Brain microvascular endothelial cell (primary cell): ENCODE data around the gene FOXA2.

Experiments used
- DNase-seq: peaks from one replicate; pipeline ENCODE4 v3.0.0-alpha.2; 2020
- H3K27ac ChIP-seq: fragments of 250-450 bp; sonication (Bioruptor Pico); 2 replicates; pipeline ENCODE4 v1.5.1; 2020; ENCODE audit warnings: mild to moderate bottlenecking, moderate library complexity
- H3K27me3 ChIP-seq: fragments of 250-450 bp; sonication (Bioruptor Pico); replicated peaks from 2 replicates; pipeline ENCODE4 v1.5.1; 2020; ENCODE audit warnings: mild to moderate bottlenecking
- H3K36me3 ChIP-seq: fragments of 250-450 bp; sonication (Bioruptor Pico); replicated peaks from 2 replicates; pipeline ENCODE4 v1.5.1; 2020; ENCODE audit warnings: mild to moderate bottlenecking
- H3K4me3 ChIP-seq: 2 replicates; pipeline ENCODE4 v1.5.1; 2011; ENCODE audit warnings: low read depth, mild to moderate bottlenecking, control low read depth, low read length, moderate library complexity
- CTCF ChIP-seq: IDR thresholded peaks from 2 replicates; pipeline ENCODE4 v1.5.1; 2011; ENCODE audit warnings: low read depth, mild to moderate bottlenecking, moderate library complexity, low read length, control low read depth, inconsistent platforms; ENCODE audit errors: missing control alignments
- in situ Hi-C: cut with HindIII; loops from 2 replicates; pipeline ENCODE4 v1.10.0; 2017; ENCODE audit warnings: low sequenced_read_pairs, low pct_ligation_motif_present

The FOXA2 gene

GRCh38 chr20:22582964-22583772, 1.2 kb downstream of the FOXA2 start:
- no peaks in the 10 kb centered on the region for H3K36me3 ChIP-seq
- H3K27ac ChIP-seq = no peak overlapping the region
- in situ Hi-C loops = loop anchor here (25.0 kb wide), 1 partner anchor 104 kb away; no protein-coding TSS in a partner anchor
- no peak for TF ChIP-seq CTCF
- peaks cover 85% of the 10 kb centered on the region for H3K27me3 ChIP-seq
- DNase-seq = no peak
- H3K4me3 ChIP-seq = no peak overlapping the region

DNA sequence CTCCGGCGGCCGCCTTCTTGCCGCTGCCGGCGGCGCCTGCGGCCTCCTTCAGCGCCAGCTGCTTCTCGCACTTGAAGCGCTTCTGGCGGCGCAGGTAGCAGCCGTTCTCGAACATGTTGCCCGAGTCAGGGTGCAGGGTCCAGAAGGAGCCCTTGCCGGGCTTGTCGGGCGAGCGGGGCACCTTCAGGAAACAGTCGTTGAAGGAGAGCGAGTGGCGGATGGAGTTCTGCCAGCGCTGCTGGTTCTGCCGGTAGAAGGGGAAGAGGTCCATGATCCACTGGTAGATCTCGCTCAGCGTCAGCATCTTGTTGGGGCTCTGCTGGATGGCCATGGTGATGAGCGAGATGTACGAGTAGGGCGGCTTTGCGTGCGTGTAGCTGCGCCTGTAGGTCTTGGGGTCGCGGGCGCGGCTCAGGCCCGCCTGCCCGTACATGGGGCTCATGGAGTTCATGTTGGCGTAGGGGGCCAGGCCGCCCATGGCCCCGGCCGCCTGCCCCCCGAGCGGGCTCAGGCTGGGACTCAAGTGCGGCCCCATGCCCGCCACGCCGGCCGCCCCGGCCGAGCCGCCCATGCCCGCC, 1.9 kb downstream of the FOXA2 start:
- no peak overlapping the region for H3K27ac ChIP-seq
- no peak for TF ChIP-seq CTCF
- peaks cover 91% of the 10 kb centered on the region for H3K27me3 ChIP-seq
- H3K36me3 ChIP-seq = no peaks in the 10 kb centered on the region
- no peak overlapping the region for H3K4me3 ChIP-seq
- in situ Hi-C loops = loop anchor here (25.0 kb wide), 1 partner anchor 105 kb away; no protein-coding TSS in a partner anchor
- no peak for DNase-seq

DNA sequence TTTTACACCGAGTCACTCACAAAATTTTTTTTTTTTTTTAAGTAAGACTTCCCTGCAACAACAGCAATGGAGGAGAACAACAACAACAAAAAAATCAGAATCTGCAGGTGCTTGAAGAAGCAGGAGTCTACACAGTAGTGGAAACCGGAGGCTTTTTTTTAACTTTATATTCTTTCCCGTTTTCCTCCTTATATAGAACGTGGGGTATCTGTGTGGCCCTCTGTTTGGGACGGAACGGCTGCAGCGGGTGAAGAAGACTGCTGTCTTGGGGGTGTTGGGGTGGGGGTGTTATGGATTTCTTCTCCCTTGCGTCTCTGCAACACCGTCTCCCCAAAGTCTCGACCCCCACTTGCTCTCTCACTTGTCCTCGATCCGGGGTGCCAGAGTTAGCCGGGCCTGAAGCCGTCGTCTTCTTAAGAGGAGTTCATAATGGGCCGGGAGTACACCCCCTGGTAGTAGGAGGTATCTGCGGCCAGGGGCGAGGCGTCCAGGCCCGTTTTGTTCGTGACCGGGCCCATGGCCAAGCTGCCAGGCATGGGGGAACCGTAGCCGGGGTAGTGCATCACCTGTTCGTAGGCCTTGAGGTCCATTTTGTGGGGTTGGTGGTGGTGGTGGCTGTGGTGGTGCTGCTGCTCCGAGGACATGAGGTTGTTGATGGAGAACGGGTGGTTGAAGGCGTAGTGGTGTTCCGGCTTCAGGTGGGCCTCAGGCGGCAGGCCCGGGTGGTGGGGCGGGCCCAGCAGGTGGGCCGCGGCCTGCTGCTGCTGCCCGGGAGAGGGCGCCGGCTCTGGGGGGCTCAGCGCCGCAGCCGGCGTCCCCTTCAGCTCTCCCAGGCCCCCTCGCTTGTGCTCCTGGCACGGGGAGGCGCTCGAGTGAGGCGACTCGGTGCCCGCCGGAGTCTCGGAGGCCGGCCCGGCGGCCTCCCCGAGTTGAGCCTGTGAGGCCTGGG, 2.7 kb downstream of the FOXA2 start:
- in situ Hi-C loops = loop anchor here (25.0 kb wide), 1 partner anchor 106 kb away; no protein-coding TSS in a partner anchor
- DNase-seq = no peak
- Histone ChIP-seq H3K27me3 (peaks cover 90% of the 10 kb centered on the region), H3K4me3 (no peak overlapping the region), H3K27ac (no peak overlapping the region), H3K36me3 (no peaks in the 10 kb centered on the region)
- TF ChIP-seq CTCF = no peak

- DNase-seq = no peak
- TF ChIP-seq CTCF = no peak
- Histone ChIP-seq H3K4me3 (no peak overlapping the region), H3K36me3 (no peaks in the 10 kb centered on the region), H3K27ac (no peak overlapping the region), H3K27me3 (peaks cover 81% of the 10 kb centered on the region)
- in situ Hi-C loops = loop anchor here (25.0 kb wide), 1 partner anchor 107 kb away; no protein-coding TSS in a partner anchor
Measured at GRCh38 chr20:22579711-22580697, 4.4 kb downstream of the FOXA2 start.

- no peak for TF ChIP-seq CTCF
- in situ Hi-C loops = loop anchor here (25.0 kb wide), 1 partner anchor 108 kb away; no protein-coding TSS in a partner anchor
- DNase-seq = no peak
- no peak overlapping the region for H3K4me3 ChIP-seq
- peaks cover 74% of the 10 kb centered on the region for H3K27me3 ChIP-seq
- H3K27ac ChIP-seq = no peak overlapping the region
- no peaks in the 10 kb centered on the region for H3K36me3 ChIP-seq
Measured at GRCh38 chr20:22579119-22579427, 5.3 kb downstream of the FOXA2 start.
